Neural progenitor cell (in vitro differentiated cells): ENCODE measurements around the gene TBXAS1.

Experiments
- CTCF ChIP-seq: fragments of 200-600 bp; sonication (generic); IDR thresholded peaks from 2 replicates; pipeline ENCODE4 v1.5.1; 2017; ENCODE audit warnings: antibody characterized with exemption, mild to moderate bottlenecking
- EZH2 ChIP-seq: fragments of 200-600 bp; sonication (generic); IDR thresholded peaks from 2 replicates; pipeline ENCODE4 v1.6.1; 2017; ENCODE audit warnings: antibody characterized with exemption, mild to moderate bottlenecking, moderate library complexity
- EZH2phosphoT487 ChIP-seq: fragments of 200-600 bp; sonication (generic); IDR thresholded peaks from 2 replicates; pipeline ENCODE4 v1.6.1; 2017; ENCODE audit warnings: antibody characterized with exemption

GRCh38 chr7:139827042-139827441, 2.0 kb upstream of the TBXAS1 start:
- TF ChIP-seq CTCF (no peak), EZH2phosphoT487 (no peak), EZH2 (no peak)
